Limb (tissue), 2 donors: ENCODE measurements around the gene MGLL.

Source experiments
- DNase-seq, 2 donors: peaks; one replicate each; pipeline ENCODE4 v3.0.0-alpha.2; 2016; ENCODE audit errors: extremely low spot score in 2 of 2

Gene MGLL

GRCh38 chr3:127742580-127742979 is 79.7 kb downstream of the MGLL start:
- DNase-seq, result no peak

- DNase-seq, result no peak
Observed at GRCh38 chr3:127741690-127742089, 80.6 kb downstream of the MGLL start.

DNA sequence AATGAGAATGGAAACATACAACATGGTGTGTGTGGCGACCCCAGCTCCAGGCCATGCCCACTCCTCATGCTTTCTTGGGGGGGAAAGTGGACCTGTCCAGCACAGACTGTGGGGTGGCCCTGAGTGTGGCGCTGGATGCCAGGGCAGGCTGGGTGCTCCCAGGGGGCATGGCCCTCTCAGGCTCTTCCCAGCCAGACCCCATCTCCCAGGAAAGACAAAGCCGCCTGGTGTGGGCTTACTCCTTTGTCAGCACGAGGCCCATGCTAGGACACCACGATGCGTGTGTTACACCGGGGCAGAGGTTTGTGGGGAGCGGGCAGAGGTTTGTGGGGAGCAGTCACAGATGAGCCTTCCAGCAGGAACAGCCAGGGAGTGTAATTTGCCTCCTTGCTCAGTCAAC is 81.1 kb downstream of the MGLL start:
- no peak for DNase-seq

DNA sequence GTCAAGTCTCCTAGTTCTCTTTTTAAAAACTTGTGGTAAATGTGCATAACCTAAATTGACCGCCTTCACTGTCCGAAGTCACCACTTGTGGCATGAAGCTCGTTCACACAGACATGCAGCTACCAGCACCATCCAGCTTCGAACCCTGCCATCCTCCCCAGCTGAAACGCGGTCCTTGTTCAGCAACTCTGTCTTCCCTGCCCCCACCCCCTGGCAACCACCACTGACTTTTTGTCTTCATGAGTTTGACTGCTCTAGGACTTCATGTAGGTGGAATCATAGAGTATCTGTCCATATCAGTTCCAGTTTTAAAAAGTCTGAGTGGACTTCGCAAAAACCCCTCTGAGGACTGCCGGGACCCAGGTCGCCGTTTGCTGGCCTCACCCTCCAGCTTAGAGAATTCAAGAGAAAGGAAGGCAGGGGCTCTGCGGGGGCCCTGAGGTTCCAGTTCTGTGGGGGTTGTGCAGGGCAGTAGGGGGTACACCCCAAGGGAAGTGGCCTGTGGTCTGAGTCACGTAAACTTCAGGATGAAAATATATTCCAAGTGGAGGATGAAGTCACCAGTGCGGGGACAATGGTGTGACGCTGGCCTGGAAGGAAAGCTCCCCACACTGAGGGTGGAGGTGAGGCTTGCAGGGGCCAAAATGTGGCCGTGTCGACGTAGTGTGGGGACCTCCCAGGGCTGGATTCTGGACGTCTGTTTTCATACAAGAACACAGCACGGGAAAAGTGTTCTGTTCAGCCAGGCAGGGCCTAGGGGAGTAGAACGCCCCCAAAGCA is 82.0 kb downstream of the MGLL start:
- DNase-seq, result no peak

DNA sequence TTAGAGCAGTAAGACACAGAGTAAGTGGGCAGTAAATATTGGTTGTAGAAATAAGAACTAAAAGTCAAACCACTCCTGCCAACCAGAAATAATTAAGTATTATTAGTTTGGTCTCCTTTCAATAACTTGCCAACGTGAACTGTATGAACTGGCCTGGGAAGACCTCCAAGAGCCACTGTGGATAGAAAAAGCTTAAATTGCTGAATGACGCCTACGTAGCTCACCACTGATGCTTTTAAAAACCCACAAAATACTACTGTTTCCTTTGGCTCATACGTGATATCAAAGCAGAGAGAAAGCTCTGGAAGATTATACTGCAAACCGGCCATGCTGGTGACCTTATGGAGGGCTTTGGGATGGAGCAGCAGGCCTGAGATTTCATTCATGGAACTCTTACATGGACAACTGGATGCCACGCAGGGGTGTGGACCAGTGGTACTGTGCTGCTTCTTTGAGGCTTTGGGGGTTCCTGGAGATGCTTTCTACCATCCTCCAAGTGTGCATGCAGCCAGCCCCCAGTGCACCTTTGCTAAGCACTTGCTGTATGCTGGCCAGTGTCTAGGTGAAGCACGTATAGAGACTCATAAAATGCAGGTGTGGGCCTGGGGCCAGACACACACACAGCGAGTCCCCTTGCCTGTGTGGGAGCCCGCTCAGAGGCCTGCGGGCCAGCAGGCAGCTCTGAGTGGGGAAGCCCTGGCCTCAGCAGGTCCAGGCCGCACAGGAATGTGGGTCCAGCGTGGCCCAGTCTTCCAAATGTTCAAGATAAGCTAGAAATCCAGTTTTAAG is 82.8 kb downstream of the MGLL start:
- no peak for DNase-seq

GRCh38 chr3:127738192-127738840 is 84.0 kb downstream of the MGLL start:
- no peak for DNase-seq

DNA sequence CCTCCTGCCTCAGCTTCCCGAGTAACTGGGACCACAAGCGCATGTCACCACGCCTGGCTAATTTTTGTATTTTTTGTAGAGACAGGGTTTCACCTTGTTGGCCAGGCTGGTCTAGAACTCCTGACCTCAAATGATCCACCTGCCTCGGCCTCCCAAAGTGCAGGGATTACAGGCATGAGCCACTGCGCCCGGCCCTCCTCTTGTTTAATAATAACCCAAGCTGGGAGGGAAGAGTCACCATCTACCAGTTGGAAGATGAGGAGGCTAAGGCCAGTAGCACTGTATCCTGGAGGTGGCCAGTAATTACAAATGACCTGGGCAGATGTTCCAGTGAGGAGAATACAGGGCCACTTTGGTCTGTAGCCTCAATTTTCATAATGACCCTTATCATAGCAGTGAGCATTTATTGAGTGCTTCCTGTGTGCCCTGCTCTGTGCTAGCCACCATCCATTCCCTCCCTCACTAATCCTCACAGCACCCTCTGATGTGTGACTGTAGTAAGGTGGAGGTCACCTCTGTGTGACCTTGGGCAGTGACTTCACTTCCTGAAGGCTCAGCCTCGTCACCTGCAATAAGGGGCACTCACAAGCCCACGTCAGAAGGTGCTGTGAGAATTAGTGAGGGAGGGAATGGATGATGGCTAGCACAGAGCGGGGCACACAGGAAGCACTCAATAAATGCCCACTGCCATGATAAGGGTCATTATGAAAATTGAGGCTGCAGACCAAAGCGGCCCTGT is 85.3 kb downstream of the MGLL start:
- DNase-seq, result no peak

GRCh38 chr3:127735767-127736693 is 86.3 kb downstream of the MGLL start:
- no peak for DNase-seq

DNA sequence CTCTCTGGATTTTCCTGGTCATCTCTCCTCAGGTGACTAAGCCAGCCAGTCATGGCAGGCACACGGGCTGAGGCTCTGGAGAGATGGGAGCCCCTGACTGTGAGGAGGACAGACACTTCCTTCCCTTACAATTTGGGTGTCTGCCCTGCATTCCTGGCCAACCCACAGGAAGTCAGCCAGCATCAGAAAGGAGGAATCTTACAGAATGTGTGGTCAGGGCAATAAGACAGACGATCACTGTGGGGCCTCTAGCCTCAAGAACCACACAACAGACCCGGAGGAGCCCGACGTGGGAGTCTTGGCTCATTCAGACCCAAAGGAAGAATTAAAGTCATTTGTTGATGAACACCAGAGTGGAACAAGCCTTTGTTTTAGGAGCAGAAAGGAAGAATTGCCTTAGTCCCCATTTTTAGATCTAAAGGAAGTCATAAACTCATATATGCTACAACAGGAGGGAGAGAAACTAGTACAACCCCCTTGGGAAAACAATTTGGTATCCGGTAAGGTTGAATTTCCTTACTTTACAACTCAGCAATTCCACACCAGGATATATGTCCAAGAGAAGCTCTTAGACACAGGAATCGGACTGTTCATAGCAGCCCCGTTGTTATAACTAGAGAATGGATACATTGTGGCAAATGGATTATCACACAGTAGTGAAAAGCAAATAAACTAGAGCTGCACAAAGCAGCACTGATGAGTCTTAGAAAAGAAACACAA is 87.4 kb downstream of the MGLL start:
- peak; percentile 57 for DNase-seq

GRCh38 chr3:127734181-127734720 is 88.1 kb downstream of the MGLL start:
- no peak for DNase-seq

- DNase-seq, result no peak
Observed at GRCh38 chr3:127733781-127734180, 88.5 kb downstream of the MGLL start.

GRCh38 chr3:127732879-127733350 is 89.4 kb downstream of the MGLL start:
- no peak for DNase-seq

GRCh38 chr3:127732303-127732702 is 90.0 kb downstream of the MGLL start:
- no peak for DNase-seq

GRCh38 chr3:127731546-127732289 is 90.6 kb downstream of the MGLL start:
- no peak for DNase-seq

DNA sequence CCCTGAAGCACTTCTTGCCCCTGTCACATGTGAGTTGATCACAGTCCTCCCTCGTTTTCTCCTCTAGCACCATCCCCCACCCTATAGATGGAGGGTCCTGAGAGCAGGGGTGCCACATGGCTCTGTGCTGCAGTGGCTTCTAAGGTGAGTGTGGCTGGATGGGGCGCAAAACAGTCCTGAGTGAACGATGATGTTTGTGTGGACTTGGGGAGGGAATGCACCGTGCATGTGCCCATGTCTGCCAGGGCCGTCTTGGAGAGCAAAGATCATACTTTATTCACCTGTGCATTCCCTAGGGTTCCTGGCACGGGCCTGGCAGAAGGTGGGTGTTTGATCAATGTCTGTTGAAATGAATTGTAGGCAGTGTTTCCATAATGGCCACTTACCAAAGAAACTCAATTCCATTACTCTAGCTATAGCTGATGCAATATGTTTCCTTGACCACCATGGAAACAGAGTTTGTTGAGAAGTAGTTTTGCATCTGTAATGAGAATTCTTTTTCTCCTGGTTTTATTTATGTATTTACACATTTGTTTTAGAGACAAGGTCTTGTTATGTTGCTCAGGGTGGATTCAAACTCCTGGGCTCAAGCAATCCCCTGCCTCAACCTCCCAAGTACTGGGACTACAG is 91.5 kb downstream of the MGLL start:
- no peak for DNase-seq

DNA sequence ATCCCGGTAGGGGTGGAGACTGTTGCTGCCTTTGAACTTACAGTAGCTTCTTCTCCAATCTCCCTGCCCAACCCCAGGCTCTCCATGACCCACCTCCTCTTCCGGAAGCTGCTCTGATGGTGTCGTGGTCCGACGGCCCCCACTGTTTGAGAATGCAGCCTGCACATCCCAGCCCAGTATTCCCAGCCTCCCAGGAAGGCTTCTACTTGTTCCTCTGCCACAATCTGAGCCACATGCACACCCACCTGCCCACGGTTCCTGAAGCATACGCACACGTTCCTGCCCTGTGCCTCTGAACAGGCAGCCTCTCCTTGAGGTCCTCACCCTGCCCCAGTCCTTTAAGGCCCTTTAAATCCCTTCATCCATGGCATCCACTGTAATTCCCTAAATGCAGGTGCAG is 92.1 kb downstream of the MGLL start:
- no peak for DNase-seq

GRCh38 chr3:127729556-127730056 is 92.7 kb downstream of the MGLL start:
- DNase-seq, result no peak

DNA sequence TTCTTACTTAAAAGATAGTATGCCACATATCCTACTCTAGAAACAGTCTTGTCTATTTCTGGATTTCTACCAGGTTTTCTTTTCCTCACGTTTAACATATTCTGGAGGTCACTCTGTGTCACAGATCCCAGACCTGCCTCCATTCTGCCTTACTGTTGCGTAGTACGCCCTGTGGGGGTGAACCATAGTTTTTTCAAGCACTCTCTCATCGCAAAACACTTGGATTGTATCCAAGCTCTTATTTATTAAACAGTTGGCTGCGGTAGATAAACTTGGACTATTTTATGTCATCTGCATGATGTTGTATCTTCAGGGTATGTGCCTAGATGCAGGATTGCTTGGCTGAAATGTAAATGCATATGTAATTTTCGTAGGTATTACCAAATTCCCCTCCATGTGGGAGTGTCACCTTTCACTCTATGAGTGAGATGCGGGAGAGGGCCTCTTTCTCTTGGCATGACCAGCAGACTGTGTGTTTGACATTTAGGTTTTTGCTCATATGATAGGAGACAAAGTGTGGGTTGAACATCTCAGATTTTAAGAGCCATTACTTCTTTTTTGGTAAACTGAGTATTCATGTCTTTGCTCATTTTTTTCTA is 93.8 kb downstream of the MGLL start:
- DNase-seq, result no peak
